Gastrocnemius medialis (tissue), 4 donors: ENCODE results near the gene XRN2.

Source experiments
- CTCF ChIP-seq, 5 experiments: fragments of 450-650 bp in 3 of 5; fragments of 200-600 bp in 2 of 5; sonication (generic) in 2 of 5; IDR thresholded peaks in 4 of 5; conservative IDR thresholded peaks in 1 of 5; 1 replicate in 4 of 5; 2 replicates in 1 of 5; pipeline ENCODE4 v1.5.1; 2016 to 2019; ENCODE audit warnings: antibody characterized with exemption in 5 of 5, mild to moderate bottlenecking in 3 of 5, moderate library complexity in 3 of 5
- POLR2A ChIP-seq, 2 donors: fragments of 450-650 bp; IDR thresholded peaks; one replicate each; pipeline ENCODE4 v1.6.1; 2017; ENCODE audit warnings: antibody characterized with exemption in 2 of 2, mild to moderate bottlenecking in 2 of 2, moderate library complexity in 2 of 2

- TF ChIP-seq CTCF (IDR thresholded peaks at IDR 0.05 in 4 of 5, conservative IDR thresholded peaks at IDR 0.05 in 1 of 5) (no peak), POLR2A (IDR thresholded peaks at IDR 0.05) (no peak)
These were observed 37.0 kb upstream of the XRN2 start for GRCh38 chr20:21266191-21266536.
